GM19239 (cell line): ENCODE measurements around the gene TACR2.

Source experiments
- DNase-seq: peaks from one replicate; pipeline ENCODE4 v3.0.0; 2011; ENCODE audit warnings: low spot score; ENCODE audit not compliant: insufficient read length
- FAIRE-seq: peaks from 2 replicates; lab custom pipeline; 2011; peaks lifted over from hg19 to GRCh38; lab: Jason Lieb, UNC

TACR2 gene

GRCh38 chr10:69421611-69422308 lies 5.0 kb upstream of the TACR2 start:
- DNase-seq = no peak
- FAIRE-seq = no peak

- no peak for DNase-seq
- FAIRE-seq = no peak
These were observed 3.0 kb upstream of the TACR2 start for GRCh38 chr10:69419744-69420126.

GRCh38 chr10:69419096-69419743 lies 2.5 kb upstream of the TACR2 start:
- FAIRE-seq = no peak
- DNase-seq = no peak

GRCh38 chr10:69418052-69418752 lies 1.5 kb upstream of the TACR2 start:
- FAIRE-seq (no peak), DNase-seq (no peak)

- no peak for DNase-seq
- FAIRE-seq = no peak
These were observed 824 bp upstream of the TACR2 start for GRCh38 chr10:69417542-69417941.

- DNase-seq = no peak
- no peak for FAIRE-seq
These were observed 767 bp downstream of the TACR2 start for GRCh38 chr10:69415951-69416350.

GRCh38 chr10:69415049-69415448 lies 1.7 kb downstream of the TACR2 start:
- no peak for DNase-seq

GRCh38 chr10:69414036-69415018 lies 2.4 kb downstream of the TACR2 start:
- no peak for FAIRE-seq

More at GRCh38 chr10:69415049-69415448, 1.7 kb downstream of the TACR2 start:
- FAIRE-seq = no peak

GRCh38 chr10:69413221-69413865 lies 3.4 kb downstream of the TACR2 start:
- FAIRE-seq (peak; percentile 62), DNase-seq (peak; percentile 46)

More at GRCh38 chr10:69414036-69415018, 2.4 kb downstream of the TACR2 start:
- no peak for DNase-seq

- FAIRE-seq (no peak), DNase-seq (no peak)
These were observed 4.4 kb downstream of the TACR2 start for GRCh38 chr10:69412232-69412790.

- DNase-seq (no peak), FAIRE-seq (no peak)
These were observed 5.2 kb downstream of the TACR2 start for GRCh38 chr10:69411476-69411875.

- DNase-seq (no peak), FAIRE-seq (no peak)
These were observed 6.2 kb downstream of the TACR2 start for GRCh38 chr10:69410487-69410886.

- DNase-seq = peak; percentile 50
- FAIRE-seq = peak; percentile 81
These were observed 6.8 kb downstream of the TACR2 start for GRCh38 chr10:69409968-69410367.

- no peak for DNase-seq
- no peak for FAIRE-seq
These were observed 7.6 kb downstream of the TACR2 start for GRCh38 chr10:69409176-69409495.

- peak; percentile 93 for DNase-seq
- FAIRE-seq = peak; percentile 80
These were observed 8.2 kb downstream of the TACR2 start for GRCh38 chr10:69408318-69409175.

GRCh38 chr10:69407621-69408301 lies 9.0 kb downstream of the TACR2 start:
- DNase-seq (peak; percentile 40), FAIRE-seq (peak; percentile 75)

- DNase-seq (no peak), FAIRE-seq (no peak)
These were observed 9.7 kb downstream of the TACR2 start for GRCh38 chr10:69406816-69407580.
